Measurements from ENCODE around the gene EGFR.
A peak's percentile ranks its signal among the peaks of the same experiment; 100 is the strongest.

Gene EGFR

GRCh38 chr7:55043691-55044370 is 25.0 kb downstream of the EGFR start:
- no peak for DNase-seq

GRCh38 chr7:55044371-55044717 is 25.5 kb downstream of the EGFR start:
- DNase-seq: no peak

- DNase-seq: no peak
These were observed 26.0 kb downstream of the EGFR start for GRCh38 chr7:55044791-55045190.

- no peak for DNase-seq
These were observed 27.9 kb downstream of the EGFR start for GRCh38 chr7:55046582-55047342.

- no peak for DNase-seq
These were observed 29.5 kb downstream of the EGFR start for GRCh38 chr7:55048221-55048859.

- peak; percentile 92 for DNase-seq
These were observed 31.5 kb downstream of the EGFR start for GRCh38 chr7:55050281-55050680.

- DNase-seq: no peak
These were observed 33.3 kb downstream of the EGFR start for GRCh38 chr7:55052081-55052480.

- no peak for DNase-seq
These were observed 34.1 kb downstream of the EGFR start for GRCh38 chr7:55052741-55053427.

GRCh38 chr7:55053651-55054571 is 35.1 kb downstream of the EGFR start:
- DNase-seq: no peak

GRCh38 chr7:55054758-55055157 is 35.9 kb downstream of the EGFR start:
- no peak for DNase-seq

- DNase-seq: no peak
These were observed 36.7 kb downstream of the EGFR start for GRCh38 chr7:55055479-55055878.

GRCh38 chr7:55056068-55056467 is 37.3 kb downstream of the EGFR start:
- DNase-seq: no peak

- no peak for DNase-seq
These were observed 38.0 kb downstream of the EGFR start for GRCh38 chr7:55056577-55057480.

GRCh38 chr7:55058314-55058713 is 39.5 kb downstream of the EGFR start:
- no peak for DNase-seq

- DNase-seq: no peak
These were observed 40.2 kb downstream of the EGFR start for GRCh38 chr7:55059021-55059420.

GRCh38 chr7:55060085-55060484 is 41.3 kb downstream of the EGFR start:
- DNase-seq: no peak

GRCh38 chr7:55060636-55061022 is 41.8 kb downstream of the EGFR start:
- no peak for DNase-seq

GRCh38 chr7:55061726-55062499 is 43.1 kb downstream of the EGFR start:
- no peak for DNase-seq

GRCh38 chr7:55063061-55063460 is 44.2 kb downstream of the EGFR start:
- DNase-seq: no peak

GRCh38 chr7:55063633-55064032 is 44.8 kb downstream of the EGFR start:
- no peak for DNase-seq

- DNase-seq: no peak
These were observed 46.3 kb downstream of the EGFR start for GRCh38 chr7:55065079-55065478.
